Testis (tissue), 2 donors: ENCODE measurements around the gene PROKR2.

Experiments
- POLR2A ChIP-seq: fragments of 450-650 bp; IDR thresholded peaks from one replicate; pipeline ENCODE4 v1.6.1; 2017; ENCODE audit warnings: antibody characterized with exemption, mild to moderate bottlenecking, moderate library complexity
- TF ChIP-seq, protein P1 (sequence below), 3 experiments: fragments of 450-650 bp in 2 of 3; fragments of 200-600 bp in 1 of 3; sonication (generic) in 1 of 3; IDR thresholded peaks; one replicate each; pipeline ENCODE4 v1.5.1; 2016 to 2019; ENCODE audit warnings: antibody characterized with exemption in 3 of 3, mild to moderate bottlenecking in 2 of 3, moderate library complexity in 1 of 3

DNA sequence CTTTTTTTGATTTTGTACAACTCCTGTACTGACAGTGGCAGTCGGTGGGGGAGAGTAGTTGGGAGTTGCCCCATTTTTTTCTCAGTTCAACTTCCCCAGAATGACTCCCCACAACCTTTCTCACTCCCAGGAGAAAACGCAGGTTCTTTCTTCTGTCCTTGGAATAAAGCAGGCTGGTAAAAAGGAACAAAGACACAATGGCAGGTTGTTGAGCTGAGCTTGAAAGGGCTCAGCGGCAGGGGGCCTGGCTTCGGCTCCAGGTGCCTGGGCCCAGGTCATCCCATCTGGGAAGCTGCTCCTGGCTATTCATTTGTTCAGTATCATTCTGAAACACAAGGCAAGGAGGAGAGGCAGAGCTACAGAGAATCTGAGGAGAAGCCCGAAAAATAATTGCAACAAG is 46.2 kb downstream of the PROKR2 start:
- no peak for TF ChIP-seq POLR2A
- TF ChIP-seq, protein P1, sequence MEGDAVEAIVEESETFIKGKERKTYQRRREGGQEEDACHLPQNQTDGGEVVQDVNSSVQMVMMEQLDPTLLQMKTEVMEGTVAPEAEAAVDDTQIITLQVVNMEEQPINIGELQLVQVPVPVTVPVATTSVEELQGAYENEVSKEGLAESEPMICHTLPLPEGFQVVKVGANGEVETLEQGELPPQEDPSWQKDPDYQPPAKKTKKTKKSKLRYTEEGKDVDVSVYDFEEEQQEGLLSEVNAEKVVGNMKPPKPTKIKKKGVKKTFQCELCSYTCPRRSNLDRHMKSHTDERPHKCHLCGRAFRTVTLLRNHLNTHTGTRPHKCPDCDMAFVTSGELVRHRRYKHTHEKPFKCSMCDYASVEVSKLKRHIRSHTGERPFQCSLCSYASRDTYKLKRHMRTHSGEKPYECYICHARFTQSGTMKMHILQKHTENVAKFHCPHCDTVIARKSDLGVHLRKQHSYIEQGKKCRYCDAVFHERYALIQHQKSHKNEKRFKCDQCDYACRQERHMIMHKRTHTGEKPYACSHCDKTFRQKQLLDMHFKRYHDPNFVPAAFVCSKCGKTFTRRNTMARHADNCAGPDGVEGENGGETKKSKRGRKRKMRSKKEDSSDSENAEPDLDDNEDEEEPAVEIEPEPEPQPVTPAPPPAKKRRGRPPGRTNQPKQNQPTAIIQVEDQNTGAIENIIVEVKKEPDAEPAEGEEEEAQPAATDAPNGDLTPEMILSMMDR (IDR thresholded peaks at IDR 0.05), result no peak
